Measurements from ENCODE around the gene TRPT1. TPM values are rescaled to one million over a fixed set of nuclear protein-coding genes. Genes with fewer than 3 reads are reported as not detected.

The TRPT1 gene
- total RNA-seq, 1 donor from 2014 or later, result 34.2 TPM

GRCh38 chr11:64222651-64223000 lies 3.4 kb downstream of the TRPT1 start:
- no peak overlapping the region for H3K4me3 Mint-ChIP-seq
- no peaks in the 10 kb centered on the region for H3K36me3 Mint-ChIP-seq
- no peaks in the 10 kb centered on the region for H3K27me3 Mint-ChIP-seq
- DNase-seq (ENCODE audit: extremely low spot score, unreplicated experiment), result no peak
- TF ChIP-seq, protein P1, sequence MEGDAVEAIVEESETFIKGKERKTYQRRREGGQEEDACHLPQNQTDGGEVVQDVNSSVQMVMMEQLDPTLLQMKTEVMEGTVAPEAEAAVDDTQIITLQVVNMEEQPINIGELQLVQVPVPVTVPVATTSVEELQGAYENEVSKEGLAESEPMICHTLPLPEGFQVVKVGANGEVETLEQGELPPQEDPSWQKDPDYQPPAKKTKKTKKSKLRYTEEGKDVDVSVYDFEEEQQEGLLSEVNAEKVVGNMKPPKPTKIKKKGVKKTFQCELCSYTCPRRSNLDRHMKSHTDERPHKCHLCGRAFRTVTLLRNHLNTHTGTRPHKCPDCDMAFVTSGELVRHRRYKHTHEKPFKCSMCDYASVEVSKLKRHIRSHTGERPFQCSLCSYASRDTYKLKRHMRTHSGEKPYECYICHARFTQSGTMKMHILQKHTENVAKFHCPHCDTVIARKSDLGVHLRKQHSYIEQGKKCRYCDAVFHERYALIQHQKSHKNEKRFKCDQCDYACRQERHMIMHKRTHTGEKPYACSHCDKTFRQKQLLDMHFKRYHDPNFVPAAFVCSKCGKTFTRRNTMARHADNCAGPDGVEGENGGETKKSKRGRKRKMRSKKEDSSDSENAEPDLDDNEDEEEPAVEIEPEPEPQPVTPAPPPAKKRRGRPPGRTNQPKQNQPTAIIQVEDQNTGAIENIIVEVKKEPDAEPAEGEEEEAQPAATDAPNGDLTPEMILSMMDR (conservative IDR thresholded peaks at IDR 0.05), result no peak
- no peak overlapping the region for H3K27ac Mint-ChIP-seq
- H3K9me3 Mint-ChIP-seq, result no peaks in the 10 kb centered on the region
- H3K4me1 Mint-ChIP-seq (ENCODE audit: unreplicated experiment), result peaks cover 4% of the 10 kb centered on the region

DNA sequence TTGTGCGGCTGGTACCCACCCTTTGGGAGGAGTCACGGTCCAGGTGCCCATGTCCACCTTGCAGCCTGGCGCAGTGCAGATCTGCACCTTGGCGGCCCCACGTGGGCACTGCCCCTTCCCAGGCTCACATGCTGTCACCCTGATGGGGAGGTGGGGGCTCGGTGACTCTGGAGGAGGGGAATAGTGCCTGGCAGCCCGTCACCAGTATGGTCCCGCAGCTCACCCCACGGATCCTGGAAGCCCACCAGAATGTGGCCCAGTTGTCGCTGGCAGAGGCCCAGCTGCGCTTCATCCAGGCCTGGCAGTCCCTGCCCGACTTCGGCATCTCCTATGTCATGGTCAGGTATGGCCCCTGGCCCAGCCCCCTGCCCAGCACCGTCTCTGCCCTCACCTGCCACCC lies 5.2 kb downstream of the TRPT1 start:
- H3K27ac Mint-ChIP-seq, result no peak overlapping the region
- TF ChIP-seq, protein P1 (conservative IDR thresholded peaks at IDR 0.05), result no peak
- no peak overlapping the region for H3K4me3 Mint-ChIP-seq
- H3K36me3 Mint-ChIP-seq, result no peaks in the 10 kb centered on the region
- peaks cover 4% of the 10 kb centered on the region for H3K4me1 Mint-ChIP-seq (ENCODE audit: unreplicated experiment)
- H3K9me3 Mint-ChIP-seq, result no peaks in the 10 kb centered on the region
- no peak for DNase-seq (ENCODE audit: extremely low spot score, unreplicated experiment)
- H3K27me3 Mint-ChIP-seq, result no peaks in the 10 kb centered on the region

GRCh38 chr11:64220271-64220670 lies 5.7 kb downstream of the TRPT1 start:
- Mint-ChIP-seq H3K4me1 (ENCODE audit: unreplicated experiment) (peaks cover 3% of the 10 kb centered on the region), H3K9me3 (no peaks in the 10 kb centered on the region), H3K27ac (no peak overlapping the region), H3K4me3 (no peak overlapping the region), H3K36me3 (peaks cover under 1% of the 10 kb centered on the region), H3K27me3 (no peaks in the 10 kb centered on the region)
- no peak for DNase-seq (ENCODE audit: extremely low spot score, unreplicated experiment)
- TF ChIP-seq, protein P1 (conservative IDR thresholded peaks at IDR 0.05), result no peak

DNA sequence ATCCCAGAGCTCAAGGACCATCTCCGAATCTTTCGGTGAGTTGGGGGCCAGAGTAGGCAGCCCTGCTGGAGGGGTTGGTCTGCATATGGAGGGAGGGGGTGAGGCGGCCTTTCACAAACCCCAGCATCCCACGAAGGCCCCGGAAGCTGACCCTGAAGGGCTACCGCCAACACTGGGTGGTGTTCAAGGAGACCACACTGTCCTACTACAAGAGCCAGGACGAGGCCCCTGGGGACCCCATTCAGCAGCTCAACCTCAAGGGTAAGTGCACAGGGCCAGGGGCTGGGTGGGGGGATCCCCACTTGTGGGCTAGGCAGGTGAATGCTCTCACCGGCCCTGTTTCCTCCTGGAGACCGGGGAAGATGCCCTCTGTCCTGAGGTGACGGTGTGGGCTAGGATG lies 6.2 kb downstream of the TRPT1 start:
- Mint-ChIP-seq H3K4me3 (no peak overlapping the region), H3K9me3 (no peaks in the 10 kb centered on the region), H3K27ac (no peak overlapping the region), H3K4me1 (ENCODE audit: unreplicated experiment) (no peaks in the 10 kb centered on the region), H3K27me3 (no peaks in the 10 kb centered on the region), H3K36me3 (peaks cover 4% of the 10 kb centered on the region)
- no peak for DNase-seq (ENCODE audit: extremely low spot score, unreplicated experiment)
- TF ChIP-seq, protein P1 (conservative IDR thresholded peaks at IDR 0.05), result no peak

DNA sequence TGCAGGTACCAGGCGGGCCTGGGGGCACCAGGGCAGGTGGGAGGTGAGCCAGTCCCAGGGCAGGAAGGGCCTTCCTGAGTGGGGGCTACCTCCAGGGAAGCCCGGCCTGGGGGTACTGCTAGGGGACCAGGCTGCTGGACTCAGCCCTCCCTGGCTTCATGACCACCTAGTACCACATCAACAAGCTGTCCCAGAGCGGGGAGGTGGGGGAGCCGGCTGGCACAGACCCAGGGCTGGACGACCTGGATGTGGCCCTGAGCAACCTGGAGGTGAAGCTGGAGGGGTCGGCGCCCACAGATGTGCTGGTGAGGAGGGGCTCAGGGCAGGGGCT lies 6.7 kb downstream of the TRPT1 start:
- no peaks in the 10 kb centered on the region for H3K27me3 Mint-ChIP-seq
- H3K9me3 Mint-ChIP-seq, result no peaks in the 10 kb centered on the region
- TF ChIP-seq, protein P1 (conservative IDR thresholded peaks at IDR 0.05), result no peak
- peaks cover 4% of the 10 kb centered on the region for H3K36me3 Mint-ChIP-seq
- no peak overlapping the region for H3K4me3 Mint-ChIP-seq
- no peak for DNase-seq (ENCODE audit: extremely low spot score, unreplicated experiment)
- H3K4me1 Mint-ChIP-seq (ENCODE audit: unreplicated experiment), result no peaks in the 10 kb centered on the region
- no peak overlapping the region for H3K27ac Mint-ChIP-seq

GRCh38 chr11:64218628-64219353 lies 7.2 kb downstream of the TRPT1 start:
- TF ChIP-seq, protein P1 (conservative IDR thresholded peaks at IDR 0.05), result no peak
- no peak for DNase-seq (ENCODE audit: extremely low spot score, unreplicated experiment)
- Mint-ChIP-seq H3K4me1 (ENCODE audit: unreplicated experiment) (no peaks in the 10 kb centered on the region), H3K36me3 (peaks cover 4% of the 10 kb centered on the region), H3K9me3 (no peaks in the 10 kb centered on the region), H3K27me3 (no peaks in the 10 kb centered on the region), H3K4me3 (no peak overlapping the region), H3K27ac (no peak overlapping the region)

All from type B pancreatic cell (in vitro differentiated cells).